IPS-18a (cell line): ENCODE measurements around the gene DGAT2.

Source experiments
- H3K27ac ChIP-seq: one replicate; pipeline ENCODE4 v1.5.1; 2013; ENCODE audit warnings: low read length
- H3K27me3 ChIP-seq: one replicate; pipeline ENCODE4 v1.6.1; 2013; ENCODE audit warnings: mild to moderate bottlenecking, low read length; ENCODE audit not compliant: control insufficient read depth, insufficient read depth
- H3K36me3 ChIP-seq: one replicate; pipeline ENCODE4 v1.6.1; 2013; ENCODE audit warnings: low read depth, low read length; ENCODE audit not compliant: control insufficient read depth
- H3K4me1 ChIP-seq: one replicate; pipeline ENCODE4 v1.6.1; 2013; ENCODE audit warnings: low read depth, low read length; ENCODE audit not compliant: control insufficient read depth
- H3K4me3 ChIP-seq: one replicate; pipeline ENCODE4 v1.5.1; 2013; ENCODE audit warnings: low read length
- H3K9ac ChIP-seq: one replicate; pipeline ENCODE4 v1.6.1; 2013; ENCODE audit warnings: mild to moderate bottlenecking, low read length, moderate library complexity
- H3K9me3 ChIP-seq: one replicate; pipeline ENCODE4 v1.6.1; 2013; ENCODE audit warnings: low read depth, low read length; ENCODE audit not compliant: control insufficient read depth

Gene DGAT2

GRCh38 chr11:75822541-75822940 is 54.0 kb downstream of the DGAT2 start:
- no peaks in the 10 kb centered on the region for H3K27me3 ChIP-seq
- H3K9ac ChIP-seq = no peak overlapping the region
- no peaks in the 10 kb centered on the region for H3K36me3 ChIP-seq
- H3K4me3 ChIP-seq = no peak overlapping the region
- H3K9me3 ChIP-seq = no peaks in the 10 kb centered on the region
- H3K27ac ChIP-seq = no peak overlapping the region
- H3K4me1 ChIP-seq = no peaks in the 10 kb centered on the region

- no peak overlapping the region for H3K4me3 ChIP-seq
- no peak overlapping the region for H3K27ac ChIP-seq
- no peaks in the 10 kb centered on the region for H3K36me3 ChIP-seq
- no peaks in the 10 kb centered on the region for H3K27me3 ChIP-seq
- H3K9me3 ChIP-seq = no peaks in the 10 kb centered on the region
- no peak overlapping the region for H3K9ac ChIP-seq
- H3K4me1 ChIP-seq = no peaks in the 10 kb centered on the region
These were observed 54.8 kb downstream of the DGAT2 start for GRCh38 chr11:75823415-75823814.

GRCh38 chr11:75823946-75824345 is 55.4 kb downstream of the DGAT2 start:
- H3K27ac ChIP-seq = no peak overlapping the region
- H3K9ac ChIP-seq = no peak overlapping the region

GRCh38 chr11:75826461-75827230 is 58.1 kb downstream of the DGAT2 start:
- Histone ChIP-seq H3K4me3 (no peak overlapping the region), H3K27me3 (no peaks in the 10 kb centered on the region), H3K36me3 (no peaks in the 10 kb centered on the region), H3K9me3 (no peaks in the 10 kb centered on the region), H3K4me1 (no peaks in the 10 kb centered on the region), H3K27ac (no peak overlapping the region), H3K9ac (no peak overlapping the region)

More at GRCh38 chr11:75823946-75824345, 55.4 kb downstream of the DGAT2 start:
- Histone ChIP-seq H3K27me3 (no peaks in the 10 kb centered on the region), H3K9me3 (no peaks in the 10 kb centered on the region), H3K4me1 (no peaks in the 10 kb centered on the region), H3K36me3 (no peaks in the 10 kb centered on the region), H3K4me3 (no peak overlapping the region)

- H3K36me3 ChIP-seq = no peaks in the 10 kb centered on the region
- H3K9me3 ChIP-seq = no peaks in the 10 kb centered on the region
- no peaks in the 10 kb centered on the region for H3K27me3 ChIP-seq
- H3K27ac ChIP-seq = no peak overlapping the region
- no peak overlapping the region for H3K9ac ChIP-seq
- no peaks in the 10 kb centered on the region for H3K4me1 ChIP-seq
- H3K4me3 ChIP-seq = no peak overlapping the region
These were observed 59.0 kb downstream of the DGAT2 start for GRCh38 chr11:75827562-75827961.

GRCh38 chr11:75831915-75832502 is 63.4 kb downstream of the DGAT2 start:
- Histone ChIP-seq H3K9me3 (no peaks in the 10 kb centered on the region), H3K27me3 (no peaks in the 10 kb centered on the region), H3K36me3 (no peaks in the 10 kb centered on the region)

GRCh38 chr11:75834728-75835127 is 66.2 kb downstream of the DGAT2 start:
- no peaks in the 10 kb centered on the region for H3K4me1 ChIP-seq
- H3K27me3 ChIP-seq = no peaks in the 10 kb centered on the region
- H3K9ac ChIP-seq = no peak overlapping the region
- H3K36me3 ChIP-seq = no peaks in the 10 kb centered on the region
- H3K27ac ChIP-seq = no peak overlapping the region
- no peak overlapping the region for H3K4me3 ChIP-seq
- H3K9me3 ChIP-seq = no peaks in the 10 kb centered on the region

More at GRCh38 chr11:75831915-75832502, 63.4 kb downstream of the DGAT2 start:
- no peak overlapping the region for H3K9ac ChIP-seq
- H3K27ac ChIP-seq = no peak overlapping the region
- H3K4me1 ChIP-seq = no peaks in the 10 kb centered on the region
- no peak overlapping the region for H3K4me3 ChIP-seq

- no peaks in the 10 kb centered on the region for H3K4me1 ChIP-seq
- no peak overlapping the region for H3K9ac ChIP-seq
- H3K27me3 ChIP-seq = no peaks in the 10 kb centered on the region
- no peak overlapping the region for H3K4me3 ChIP-seq
- no peaks in the 10 kb centered on the region for H3K9me3 ChIP-seq
- H3K36me3 ChIP-seq = no peaks in the 10 kb centered on the region
- no peak overlapping the region for H3K27ac ChIP-seq
These were observed 67.8 kb downstream of the DGAT2 start for GRCh38 chr11:75836417-75836816.

- H3K36me3 ChIP-seq = no peaks in the 10 kb centered on the region
- H3K9me3 ChIP-seq = no peaks in the 10 kb centered on the region
- no peak overlapping the region for H3K4me3 ChIP-seq
- H3K4me1 ChIP-seq = no peaks in the 10 kb centered on the region
- no peak overlapping the region for H3K9ac ChIP-seq
- H3K27me3 ChIP-seq = no peaks in the 10 kb centered on the region
- no peak overlapping the region for H3K27ac ChIP-seq
These were observed 71.3 kb downstream of the DGAT2 start for GRCh38 chr11:75839851-75840250.

- no peak overlapping the region for H3K4me3 ChIP-seq
These were observed 71.9 kb downstream of the DGAT2 start for GRCh38 chr11:75840522-75840921.

GRCh38 chr11:75841739-75842138 is 73.2 kb downstream of the DGAT2 start:
- Histone ChIP-seq H3K9me3 (no peaks in the 10 kb centered on the region), H3K4me1 (no peaks in the 10 kb centered on the region), H3K27me3 (no peaks in the 10 kb centered on the region), H3K9ac (no peak overlapping the region), H3K4me3 (no peak overlapping the region), H3K27ac (no peak overlapping the region), H3K36me3 (no peaks in the 10 kb centered on the region)

More at GRCh38 chr11:75840522-75840921, 71.9 kb downstream of the DGAT2 start:
- no peaks in the 10 kb centered on the region for H3K27me3 ChIP-seq
- no peaks in the 10 kb centered on the region for H3K4me1 ChIP-seq
- H3K36me3 ChIP-seq = no peaks in the 10 kb centered on the region
- H3K9me3 ChIP-seq = no peaks in the 10 kb centered on the region
- no peak overlapping the region for H3K27ac ChIP-seq
- no peak overlapping the region for H3K9ac ChIP-seq

GRCh38 chr11:75845324-75845723 is 76.7 kb downstream of the DGAT2 start:
- H3K9me3 ChIP-seq = no peaks in the 10 kb centered on the region
- H3K27me3 ChIP-seq = no peaks in the 10 kb centered on the region
- no peaks in the 10 kb centered on the region for H3K36me3 ChIP-seq
- no peak overlapping the region for H3K27ac ChIP-seq
- no peaks in the 10 kb centered on the region for H3K4me1 ChIP-seq
- H3K9ac ChIP-seq = no peak overlapping the region
- no peak overlapping the region for H3K4me3 ChIP-seq
